ENCODE results near the gene ZNF438. TPM values are rescaled to one million over a fixed set of nuclear protein-coding genes. Genes with fewer than 3 reads are reported as not detected.

The ZNF438 gene
- polyA plus RNA-seq, 1 donor: 7.3 TPM

GRCh38 chr10:30887839-30888238, 143.8 kb downstream of the ZNF438 start:
- no CpG with 5 or more reads among the region's 1 CpG for WGBS (ENCODE audit: insufficient coverage, low lambda C conversion rate)
- no peak overlapping the region for H3K4me3 ChIP-seq (ENCODE audit: low read length)
- DNase-seq: no peak
- no peaks in the 10 kb centered on the region for H3K36me3 ChIP-seq (ENCODE audit: control insufficient read depth, insufficient read depth, low read length)
- no peak overlapping the region for H3K27ac ChIP-seq (ENCODE audit: low read length)
- H3K27me3 ChIP-seq (ENCODE audit: control insufficient read depth, insufficient read depth, low read length): no peaks in the 10 kb centered on the region
- no peaks in the 10 kb centered on the region for H3K4me1 ChIP-seq (ENCODE audit: control insufficient read depth, insufficient read depth, low read length)
- no peaks in the 10 kb centered on the region for H3K9me3 ChIP-seq (ENCODE audit: control insufficient read depth, low read depth, low read length)

- Histone ChIP-seq H3K4me1 (ENCODE audit: control insufficient read depth, insufficient read depth, low read length) (no peaks in the 10 kb centered on the region), H3K9me3 (ENCODE audit: control insufficient read depth, low read depth, low read length) (no peaks in the 10 kb centered on the region), H3K27me3 (ENCODE audit: control insufficient read depth, insufficient read depth, low read length) (no peaks in the 10 kb centered on the region), H3K36me3 (ENCODE audit: control insufficient read depth, insufficient read depth, low read length) (no peaks in the 10 kb centered on the region), H3K4me3 (ENCODE audit: low read length) (no peak overlapping the region), H3K27ac (ENCODE audit: low read length) (no peak overlapping the region)
- DNase-seq: no peak
Measured at GRCh38 chr10:30885423-30885822, 146.2 kb downstream of the ZNF438 start.

- Histone ChIP-seq H3K27ac (ENCODE audit: low read length) (no peak overlapping the region), H3K36me3 (ENCODE audit: control insufficient read depth, insufficient read depth, low read length) (no peaks in the 10 kb centered on the region), H3K4me1 (ENCODE audit: control insufficient read depth, insufficient read depth, low read length) (no peaks in the 10 kb centered on the region), H3K9me3 (ENCODE audit: control insufficient read depth, low read depth, low read length) (no peaks in the 10 kb centered on the region), H3K4me3 (ENCODE audit: low read length) (no peak overlapping the region), H3K27me3 (ENCODE audit: control insufficient read depth, insufficient read depth, low read length) (no peaks in the 10 kb centered on the region)
- WGBS (ENCODE audit: insufficient coverage, low lambda C conversion rate): no CpG with 5 or more reads among the region's 4 CpGs
- DNase-seq: no peak
Measured at GRCh38 chr10:30883751-30884150, 147.9 kb downstream of the ZNF438 start.

GRCh38 chr10:30883116-30883515, 148.5 kb downstream of the ZNF438 start:
- Histone ChIP-seq H3K27me3 (ENCODE audit: control insufficient read depth, insufficient read depth, low read length) (no peaks in the 10 kb centered on the region), H3K36me3 (ENCODE audit: control insufficient read depth, insufficient read depth, low read length) (no peaks in the 10 kb centered on the region), H3K4me3 (ENCODE audit: low read length) (no peak overlapping the region), H3K27ac (ENCODE audit: low read length) (no peak overlapping the region), H3K9me3 (ENCODE audit: control insufficient read depth, low read depth, low read length) (no peaks in the 10 kb centered on the region), H3K4me1 (ENCODE audit: control insufficient read depth, insufficient read depth, low read length) (no peaks in the 10 kb centered on the region)
- DNase-seq: no peak

- no peaks in the 10 kb centered on the region for H3K27me3 ChIP-seq (ENCODE audit: control insufficient read depth, insufficient read depth, low read length)
- no peak overlapping the region for H3K4me3 ChIP-seq (ENCODE audit: low read length)
- no peak for DNase-seq
- H3K4me1 ChIP-seq (ENCODE audit: control insufficient read depth, insufficient read depth, low read length): no peaks in the 10 kb centered on the region
- H3K9me3 ChIP-seq (ENCODE audit: control insufficient read depth, low read depth, low read length): no peaks in the 10 kb centered on the region
- WGBS (ENCODE audit: insufficient coverage, low lambda C conversion rate): no CpG with 5 or more reads among the region's 1 CpG
- no peaks in the 10 kb centered on the region for H3K36me3 ChIP-seq (ENCODE audit: control insufficient read depth, insufficient read depth, low read length)
- no peak overlapping the region for H3K27ac ChIP-seq (ENCODE audit: low read length)
Measured at GRCh38 chr10:30882281-30882680, 149.4 kb downstream of the ZNF438 start.

- no peaks in the 10 kb centered on the region for H3K27me3 ChIP-seq (ENCODE audit: control insufficient read depth, insufficient read depth, low read length)
- no peak overlapping the region for H3K4me3 ChIP-seq (ENCODE audit: low read length)
- H3K36me3 ChIP-seq (ENCODE audit: control insufficient read depth, insufficient read depth, low read length): no peaks in the 10 kb centered on the region
- no peaks in the 10 kb centered on the region for H3K4me1 ChIP-seq (ENCODE audit: control insufficient read depth, insufficient read depth, low read length)
- no peak overlapping the region for H3K27ac ChIP-seq (ENCODE audit: low read length)
- 90% methylated on average over 2 of the region's 5 CpGs for whole genome bisulfite sequencing (ENCODE audit: insufficient coverage, low lambda C conversion rate)
- DNase-seq: no peak
- no peaks in the 10 kb centered on the region for H3K9me3 ChIP-seq (ENCODE audit: control insufficient read depth, low read depth, low read length)
Measured at GRCh38 chr10:30878920-30879319, 152.7 kb downstream of the ZNF438 start.

- Histone ChIP-seq H3K36me3 (ENCODE audit: control insufficient read depth, insufficient read depth, low read length) (no peaks in the 10 kb centered on the region), H3K4me3 (ENCODE audit: low read length) (no peak overlapping the region), H3K9me3 (ENCODE audit: control insufficient read depth, low read depth, low read length) (no peaks in the 10 kb centered on the region), H3K27me3 (ENCODE audit: control insufficient read depth, insufficient read depth, low read length) (no peaks in the 10 kb centered on the region), H3K4me1 (ENCODE audit: control insufficient read depth, insufficient read depth, low read length) (no peaks in the 10 kb centered on the region), H3K27ac (ENCODE audit: low read length) (no peak overlapping the region)
- no peak for DNase-seq
Measured at GRCh38 chr10:30877111-30877510, 154.6 kb downstream of the ZNF438 start.

GRCh38 chr10:30873411-30873810, 158.3 kb downstream of the ZNF438 start:
- WGBS (ENCODE audit: insufficient coverage, low lambda C conversion rate): no CpG with 5 or more reads among the region's 1 CpG
- Histone ChIP-seq H3K27ac (ENCODE audit: low read length) (no peak overlapping the region), H3K4me1 (ENCODE audit: control insufficient read depth, insufficient read depth, low read length) (no peaks in the 10 kb centered on the region), H3K9me3 (ENCODE audit: control insufficient read depth, low read depth, low read length) (no peaks in the 10 kb centered on the region), H3K27me3 (ENCODE audit: control insufficient read depth, insufficient read depth, low read length) (no peaks in the 10 kb centered on the region), H3K4me3 (ENCODE audit: low read length) (no peak overlapping the region), H3K36me3 (ENCODE audit: control insufficient read depth, insufficient read depth, low read length) (no peaks in the 10 kb centered on the region)
- no peak for DNase-seq

- Histone ChIP-seq H3K4me3 (ENCODE audit: low read length) (no peak overlapping the region), H3K4me1 (ENCODE audit: control insufficient read depth, insufficient read depth, low read length) (no peaks in the 10 kb centered on the region), H3K27me3 (ENCODE audit: control insufficient read depth, insufficient read depth, low read length) (no peaks in the 10 kb centered on the region), H3K9me3 (ENCODE audit: control insufficient read depth, low read depth, low read length) (no peaks in the 10 kb centered on the region), H3K36me3 (ENCODE audit: control insufficient read depth, insufficient read depth, low read length) (no peaks in the 10 kb centered on the region), H3K27ac (ENCODE audit: low read length) (no peak overlapping the region)
- no peak for DNase-seq
- WGBS (ENCODE audit: insufficient coverage, low lambda C conversion rate): 80% methylated on average over 1 of the region's 2 CpGs
Measured at GRCh38 chr10:30870896-30871295, 160.8 kb downstream of the ZNF438 start.

GRCh38 chr10:30869566-30869965, 162.1 kb downstream of the ZNF438 start:
- no peak overlapping the region for H3K27ac ChIP-seq (ENCODE audit: low read length)
- H3K4me1 ChIP-seq (ENCODE audit: control insufficient read depth, insufficient read depth, low read length): no peaks in the 10 kb centered on the region
- no peaks in the 10 kb centered on the region for H3K36me3 ChIP-seq (ENCODE audit: control insufficient read depth, insufficient read depth, low read length)
- no peak overlapping the region for H3K4me3 ChIP-seq (ENCODE audit: low read length)
- no peak for DNase-seq
- H3K27me3 ChIP-seq (ENCODE audit: control insufficient read depth, insufficient read depth, low read length): no peaks in the 10 kb centered on the region
- no peaks in the 10 kb centered on the region for H3K9me3 ChIP-seq (ENCODE audit: control insufficient read depth, low read depth, low read length)

GRCh38 chr10:30868611-30869010, 163.1 kb downstream of the ZNF438 start:
- no peak for DNase-seq
- no peaks in the 10 kb centered on the region for H3K27me3 ChIP-seq (ENCODE audit: control insufficient read depth, insufficient read depth, low read length)
- no peaks in the 10 kb centered on the region for H3K9me3 ChIP-seq (ENCODE audit: control insufficient read depth, low read depth, low read length)
- H3K4me1 ChIP-seq (ENCODE audit: control insufficient read depth, insufficient read depth, low read length): no peaks in the 10 kb centered on the region
- no CpG with 5 or more reads among the region's 1 CpG for WGBS (ENCODE audit: insufficient coverage, low lambda C conversion rate)
- H3K36me3 ChIP-seq (ENCODE audit: control insufficient read depth, insufficient read depth, low read length): no peaks in the 10 kb centered on the region
- H3K27ac ChIP-seq (ENCODE audit: low read length): no peak overlapping the region
- no peak overlapping the region for H3K4me3 ChIP-seq (ENCODE audit: low read length)

- no peak overlapping the region for H3K4me3 ChIP-seq (ENCODE audit: low read length)
- WGBS (ENCODE audit: insufficient coverage, low lambda C conversion rate): 100% methylated on average over 2 of the region's 2 CpGs
- H3K36me3 ChIP-seq (ENCODE audit: control insufficient read depth, insufficient read depth, low read length): no peaks in the 10 kb centered on the region
- no peak overlapping the region for H3K27ac ChIP-seq (ENCODE audit: low read length)
- H3K9me3 ChIP-seq (ENCODE audit: control insufficient read depth, low read depth, low read length): no peaks in the 10 kb centered on the region
- H3K27me3 ChIP-seq (ENCODE audit: control insufficient read depth, insufficient read depth, low read length): no peaks in the 10 kb centered on the region
- no peak for DNase-seq
- no peaks in the 10 kb centered on the region for H3K4me1 ChIP-seq (ENCODE audit: control insufficient read depth, insufficient read depth, low read length)
Measured at GRCh38 chr10:30866896-30867295, 164.8 kb downstream of the ZNF438 start.

Data from large intestine (tissue), 3 donors.